Keratinocyte (primary cell): ENCODE measurements around the gene RPH3AL. TPM values are rescaled to one million over a fixed set of nuclear protein-coding genes. Genes with fewer than 3 reads are reported as not detected.

Experiments used
- DNase-seq: peaks from one replicate; pipeline ENCODE4 v3.0.0-alpha.2; 2011; ENCODE audit warnings: low read depth, missing footprints, low spot score
- FAIRE-seq: peaks from 2 replicates; lab custom pipeline; 2011; peaks lifted over from hg19 to GRCh38; lab: Jason Lieb, UNC
- H2AFZ ChIP-seq: 2 replicates; pipeline ENCODE4 v1.6.0; 2012; ENCODE audit warnings: low read length, control low read depth, inconsistent platforms; ENCODE audit not compliant: control insufficient read depth
- H3K27ac ChIP-seq: 2 replicates; pipeline ENCODE4 v1.5.1; 2011; ENCODE audit warnings: low read length; ENCODE audit not compliant: control insufficient read depth, insufficient read depth
- H3K27me3 ChIP-seq: 3 replicates; pipeline ENCODE4 v1.6.0; 2011; ENCODE audit warnings: low read length; ENCODE audit not compliant: control insufficient read depth, insufficient read depth; ENCODE audit errors: extremely low read depth
- H3K36me3 ChIP-seq, 2 experiments: 2 replicates in 1 of 2; 3 replicates in 1 of 2; pipeline ENCODE4 v1.5.1; 2011; ENCODE audit warnings: low read length in 2 of 2, mild to moderate bottlenecking in 1 of 2; ENCODE audit not compliant: control insufficient read depth in 2 of 2, insufficient read depth in 2 of 2; ENCODE audit errors: extremely low read depth in 1 of 2
- H3K4me1 ChIP-seq: 3 replicates; pipeline ENCODE4 v1.5.1; 2011; ENCODE audit warnings: low read length; ENCODE audit not compliant: control insufficient read depth, insufficient read depth; ENCODE audit errors: extremely low read depth
- H3K4me2 ChIP-seq: 3 replicates; pipeline ENCODE4 v1.6.0; 2011; ENCODE audit warnings: low read depth, low read length; ENCODE audit not compliant: control insufficient read depth, insufficient read depth; ENCODE audit errors: extremely low read depth
- H3K4me3 ChIP-seq, 3 experiments: fragments of 200-600 bp in 1 of 3; sonication (generic) in 1 of 3; 2 replicates in 2 of 3; 3 replicates in 1 of 3; pipeline ENCODE4 v1.5.1; 2011 to 2016; ENCODE audit warnings: low read length in 3 of 3, mild to moderate bottlenecking in 3 of 3, control low read depth in 2 of 3, inconsistent platforms in 1 of 3, low read depth in 1 of 3, mixed read lengths in 1 of 3, mixed run types in 1 of 3, moderate library complexity in 1 of 3; ENCODE audit not compliant: control insufficient read depth in 2 of 3, insufficient read depth in 2 of 3; ENCODE audit errors: extremely low read depth in 1 of 3
- H3K79me2 ChIP-seq: 2 replicates; pipeline ENCODE4 v1.6.0; 2012; ENCODE audit warnings: low read length; ENCODE audit not compliant: control insufficient read depth, insufficient read depth
- H3K9ac ChIP-seq: 3 replicates; pipeline ENCODE4 v1.6.0; 2011; ENCODE audit warnings: low read length; ENCODE audit not compliant: control insufficient read depth, insufficient read depth; ENCODE audit errors: extremely low read depth
- H3K9me1 ChIP-seq: 3 replicates; pipeline ENCODE4 v1.6.0; 2011; ENCODE audit warnings: low read length; ENCODE audit not compliant: control insufficient read depth, insufficient read depth; ENCODE audit errors: extremely low read depth
- H3K9me3 ChIP-seq: 2 replicates; pipeline ENCODE4 v1.5.1; 2012; ENCODE audit warnings: low read depth, low read length; ENCODE audit not compliant: control insufficient read depth
- H4K20me1 ChIP-seq: 3 replicates; pipeline ENCODE4 v1.6.0; 2011; ENCODE audit warnings: low read length; ENCODE audit not compliant: control insufficient read depth, insufficient read depth; ENCODE audit errors: extremely low read depth
- EZH2 ChIP-seq: IDR thresholded peaks from one replicate; pipeline ENCODE4 v1.6.1; 2012; ENCODE audit warnings: inconsistent platforms, mild to moderate bottlenecking, low read length, moderate library complexity
- dilution Hi-C: fragments of 300-500 bp; cut with MboI; formaldehyde crosslinking; loops from one replicate; pipeline ENCODE4 v1.7.0; 2020; ENCODE audit warnings: low sequenced_read_pairs; ENCODE audit not compliant: extremely low pct_ligation_motif_present
- polyA plus RNA-seq, 5 experiments: library from polyadenylated mRNA; depleted of rRNA in 3 of 5; stranded (reverse) in 3 of 5; stranded (forward) in 1 of 5; unstranded in 1 of 5; fragments of >200 nt; gene quantifications; 1 replicate in 1 of 5; 2 replicates in 3 of 5; 3 replicates in 1 of 5; pipeline versions ENCODE4 v1.2.1 to v1.2.3, GENCODE V29; 2011 to 2012; ENCODE audit warnings: missing spikeins in 2 of 5, low read depth in 1 of 5, low replicate concordance in 1 of 5
- TF ChIP-seq, protein P1 (sequence below), 3 experiments: IDR thresholded peaks in 1 of 3; conservative IDR thresholded peaks in 1 of 3; optimal IDR thresholded peaks in 1 of 3; 2 replicates in 2 of 3; 3 replicates in 1 of 3; pipeline versions ENCODE3 to v1.5.1; 2011; ENCODE audit warnings: low read length in 3 of 3, mild to moderate bottlenecking in 3 of 3, moderate library complexity in 2 of 3, control low read depth in 1 of 3, inconsistent platforms in 1 of 3; ENCODE audit not compliant: insufficient read depth in 2 of 3; ENCODE audit errors: extremely low read depth in 1 of 3

RPH3AL gene
- polyA plus RNA-seq, 1 donor (not counting 4 experiments of a cell fraction or from before 2014, with no cell fraction given) = 0.31 TPM

DNA sequence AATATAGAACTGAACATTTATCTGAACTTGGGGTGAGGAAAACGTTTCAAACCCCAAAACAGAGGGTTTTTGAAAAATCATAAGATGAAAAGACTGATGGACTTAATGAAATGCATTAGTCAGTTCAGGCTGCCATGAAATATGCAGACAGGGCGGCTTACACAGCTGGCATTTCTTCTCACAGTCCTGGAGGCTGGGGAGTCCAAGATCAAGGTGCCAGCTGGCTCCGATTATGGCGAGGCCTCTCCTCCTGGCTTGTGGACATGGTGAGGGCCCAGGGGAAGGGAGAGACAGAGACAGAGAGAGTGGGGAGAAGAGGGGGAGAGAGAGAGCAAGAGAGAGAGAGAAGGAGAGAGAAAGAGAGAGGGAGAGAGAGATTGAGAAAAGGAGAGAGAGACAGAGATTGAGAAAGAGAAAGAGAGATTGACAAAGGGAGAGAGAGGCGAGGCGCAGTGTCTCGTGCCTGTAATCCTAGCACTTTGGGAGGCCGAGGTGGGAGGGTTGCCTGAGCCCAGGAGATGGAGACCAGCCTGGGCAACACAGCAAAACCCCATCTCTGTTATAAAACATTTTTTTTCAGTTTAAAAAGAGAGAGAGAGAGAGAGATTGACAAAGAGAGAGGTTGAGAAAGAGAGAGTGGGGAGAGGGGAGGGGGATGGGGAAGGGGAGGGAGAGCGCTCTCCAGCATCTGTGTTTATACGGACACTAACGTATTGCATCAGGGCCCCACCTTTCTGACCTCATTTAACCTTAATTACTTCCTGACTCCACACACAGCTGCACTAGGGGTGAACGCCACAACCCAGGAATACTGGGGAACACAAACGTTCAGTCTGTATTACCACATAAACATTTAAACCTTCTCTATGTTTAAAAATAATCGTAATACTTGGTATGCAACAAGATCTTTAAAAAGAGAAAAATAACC is 24.6 kb upstream of the RPH3AL start:
- H3K27ac ChIP-seq = no peak overlapping the region
- H3K4me1 ChIP-seq = peaks cover 7% of the 10 kb centered on the region
- H3K9ac ChIP-seq = no peak overlapping the region
- no peak for FAIRE-seq
- H3K4me3 ChIP-seq = no peak overlapping the region
- no peaks in the 10 kb centered on the region for H3K79me2 ChIP-seq
- H3K9me3 ChIP-seq = no peaks in the 10 kb centered on the region
- peaks cover 4% of the 10 kb centered on the region for H3K27me3 ChIP-seq
- TF ChIP-seq, protein P1, sequence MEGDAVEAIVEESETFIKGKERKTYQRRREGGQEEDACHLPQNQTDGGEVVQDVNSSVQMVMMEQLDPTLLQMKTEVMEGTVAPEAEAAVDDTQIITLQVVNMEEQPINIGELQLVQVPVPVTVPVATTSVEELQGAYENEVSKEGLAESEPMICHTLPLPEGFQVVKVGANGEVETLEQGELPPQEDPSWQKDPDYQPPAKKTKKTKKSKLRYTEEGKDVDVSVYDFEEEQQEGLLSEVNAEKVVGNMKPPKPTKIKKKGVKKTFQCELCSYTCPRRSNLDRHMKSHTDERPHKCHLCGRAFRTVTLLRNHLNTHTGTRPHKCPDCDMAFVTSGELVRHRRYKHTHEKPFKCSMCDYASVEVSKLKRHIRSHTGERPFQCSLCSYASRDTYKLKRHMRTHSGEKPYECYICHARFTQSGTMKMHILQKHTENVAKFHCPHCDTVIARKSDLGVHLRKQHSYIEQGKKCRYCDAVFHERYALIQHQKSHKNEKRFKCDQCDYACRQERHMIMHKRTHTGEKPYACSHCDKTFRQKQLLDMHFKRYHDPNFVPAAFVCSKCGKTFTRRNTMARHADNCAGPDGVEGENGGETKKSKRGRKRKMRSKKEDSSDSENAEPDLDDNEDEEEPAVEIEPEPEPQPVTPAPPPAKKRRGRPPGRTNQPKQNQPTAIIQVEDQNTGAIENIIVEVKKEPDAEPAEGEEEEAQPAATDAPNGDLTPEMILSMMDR (optimal IDR thresholded peaks at IDR 0.05 in 1 of 3, IDR thresholded peaks at IDR 0.05 in 1 of 3, conservative IDR thresholded peaks at IDR 0.05 in 1 of 3; ENCODE audit: extremely low read depth in 1 of 3, insufficient read depth in 2 of 3, low read length in 3 of 3) = no peak
- TF ChIP-seq EZH2 = no peak
- H3K4me2 ChIP-seq = no peak overlapping the region
- H3K36me3 ChIP-seq = no peaks in the 10 kb centered on the region
- no peak for DNase-seq
- no peak overlapping the region for H2AFZ ChIP-seq
- no peaks in the 10 kb centered on the region for H4K20me1 ChIP-seq
- H3K9me1 ChIP-seq = no peaks in the 10 kb centered on the region
- dilution Hi-C loops = no loop called here

DNA sequence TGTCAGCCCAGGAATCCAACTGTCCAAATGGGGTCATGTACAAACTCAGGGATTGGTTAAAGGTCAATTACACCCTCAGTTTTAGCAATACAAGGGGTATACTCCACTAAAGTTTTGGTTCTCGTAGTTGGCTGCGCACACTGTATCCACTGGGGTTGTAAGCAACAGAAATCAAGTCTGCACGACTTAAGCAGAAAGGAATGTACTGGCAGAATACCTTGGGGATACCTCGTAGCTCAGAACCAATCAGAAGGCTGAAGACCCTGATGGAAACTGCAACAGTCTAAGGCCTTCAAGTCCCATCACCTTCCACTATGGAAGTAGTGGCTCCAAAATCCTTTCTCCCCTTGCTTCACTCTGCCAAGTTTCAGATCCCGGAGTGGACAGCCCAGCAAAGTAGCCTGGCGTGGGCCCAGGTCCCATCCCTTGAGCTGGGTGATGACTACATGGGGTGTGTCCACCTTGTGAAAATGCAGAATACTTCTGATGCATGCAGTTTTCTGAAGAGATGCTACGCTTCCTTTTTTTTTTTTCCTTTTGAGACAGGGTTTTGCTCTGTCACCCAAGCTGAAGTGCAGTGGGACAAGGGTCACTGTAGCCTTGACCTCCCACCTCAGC is 21.1 kb upstream of the RPH3AL start:
- no peak for DNase-seq
- dilution Hi-C loops = no loop called here

More for the DNA sequence above, 21.1 kb upstream of the RPH3AL start:
- peaks cover 4% of the 10 kb centered on the region for H3K4me1 ChIP-seq
- H3K9ac ChIP-seq = no peak overlapping the region
- no peaks in the 10 kb centered on the region for H3K79me2 ChIP-seq
- no peak overlapping the region for H3K4me2 ChIP-seq
- H4K20me1 ChIP-seq = no peaks in the 10 kb centered on the region
- no peaks in the 10 kb centered on the region for H3K9me3 ChIP-seq
- H3K9me1 ChIP-seq = no peaks in the 10 kb centered on the region
- no peak for FAIRE-seq
- no peaks in the 10 kb centered on the region for H3K36me3 ChIP-seq
- H3K27me3 ChIP-seq = peaks cover 4% of the 10 kb centered on the region
- no peak overlapping the region for H3K4me3 ChIP-seq
- TF ChIP-seq EZH2 = no peak
- TF ChIP-seq, protein P1 (optimal IDR thresholded peaks at IDR 0.05 in 1 of 3, IDR thresholded peaks at IDR 0.05 in 1 of 3, conservative IDR thresholded peaks at IDR 0.05 in 1 of 3; ENCODE audit: extremely low read depth in 1 of 3, insufficient read depth in 2 of 3, low read length in 3 of 3) = no peak
- no peak overlapping the region for H2AFZ ChIP-seq
- H3K27ac ChIP-seq = no peak overlapping the region
